Loucy (cell line): Measurements from ENCODE around the gene SIM2.

Source experiments
- EZH2phosphoT487 ChIP-seq: fragments of 200-600 bp; IDR thresholded peaks from 2 replicates; pipeline ENCODE4 v1.6.1; 2018; ENCODE audit warnings: antibody characterized with exemption, mild to moderate bottlenecking, moderate library complexity, borderline replicate concordance
- TF ChIP-seq, protein P1 (sequence below): fragments of 200-600 bp; sonication (generic); conservative IDR thresholded peaks from 2 replicates; pipeline ENCODE4 v1.5.1; 2014; ENCODE audit warnings: mild to moderate bottlenecking, antibody characterized with exemption, low read length

GRCh38 chr21:36766511-36766910, 67.6 kb downstream of the SIM2 start:
- TF ChIP-seq, protein P1, sequence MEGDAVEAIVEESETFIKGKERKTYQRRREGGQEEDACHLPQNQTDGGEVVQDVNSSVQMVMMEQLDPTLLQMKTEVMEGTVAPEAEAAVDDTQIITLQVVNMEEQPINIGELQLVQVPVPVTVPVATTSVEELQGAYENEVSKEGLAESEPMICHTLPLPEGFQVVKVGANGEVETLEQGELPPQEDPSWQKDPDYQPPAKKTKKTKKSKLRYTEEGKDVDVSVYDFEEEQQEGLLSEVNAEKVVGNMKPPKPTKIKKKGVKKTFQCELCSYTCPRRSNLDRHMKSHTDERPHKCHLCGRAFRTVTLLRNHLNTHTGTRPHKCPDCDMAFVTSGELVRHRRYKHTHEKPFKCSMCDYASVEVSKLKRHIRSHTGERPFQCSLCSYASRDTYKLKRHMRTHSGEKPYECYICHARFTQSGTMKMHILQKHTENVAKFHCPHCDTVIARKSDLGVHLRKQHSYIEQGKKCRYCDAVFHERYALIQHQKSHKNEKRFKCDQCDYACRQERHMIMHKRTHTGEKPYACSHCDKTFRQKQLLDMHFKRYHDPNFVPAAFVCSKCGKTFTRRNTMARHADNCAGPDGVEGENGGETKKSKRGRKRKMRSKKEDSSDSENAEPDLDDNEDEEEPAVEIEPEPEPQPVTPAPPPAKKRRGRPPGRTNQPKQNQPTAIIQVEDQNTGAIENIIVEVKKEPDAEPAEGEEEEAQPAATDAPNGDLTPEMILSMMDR, result no peak
- TF ChIP-seq EZH2phosphoT487, result no peak
